Right lobe of liver (tissue), 4 donors: ENCODE results near the gene WNK1.

Source experiments
- CTCF ChIP-seq, 4 donors: fragments of 200-600 bp in 3 of 4; fragments of 450-650 bp in 1 of 4; IDR thresholded peaks; one replicate each; pipeline versions ENCODE4 v1.5.1 to v1.8.0; 2016 to 2022; ENCODE audit warnings: antibody characterized with exemption in 4 of 4, mild to moderate bottlenecking in 2 of 4
- POLR2A ChIP-seq: fragments of 450-650 bp; IDR thresholded peaks from one replicate; pipeline ENCODE4 v1.6.1; 2017; ENCODE audit warnings: antibody characterized with exemption, mild to moderate bottlenecking
- donor health status: DM: no; HTN: no; CAD: no.
- donor health status: DM: no; HTN: no; CAD: no.
- donor health status: DM: no; HTN: yes; CAD: no.

- TF ChIP-seq POLR2A (no peak), CTCF (IDR thresholded peaks at IDR 0.05) (no peak)
Observed at GRCh38 chr12:836952-837351, 84.6 kb downstream of the WNK1 start.
